H1 (cell line): ENCODE data around the gene DOCK3. TPM values are rescaled to one million over a fixed set of nuclear protein-coding genes. Genes with fewer than 3 reads are reported as not detected.

Experiments
- CTCF ChIA-PET: fragments of 300-600 bp; sonication (Branson Sonifier 250); formaldehyde crosslinking; loops from one replicate; lab custom pipeline; 2021; ENCODE audit not compliant: partially characterized antibody; lab: Charles Lee
- POLR2A ChIA-PET: fragments of 300-600 bp; sonication (Branson Sonifier 250); formaldehyde crosslinking; loops from one replicate; lab custom pipeline; 2021; ENCODE audit warnings: inconsistent platforms; ENCODE audit not compliant: partially characterized antibody; lab: Charles Lee
- DNase-seq, 2 experiments: peaks; one replicate each; pipeline versions ENCODE4 v3.0.0 to v3.0.0-alpha.2; 2010 to 2022; ENCODE audit warnings: low spot score in 2 of 2, low read depth in 1 of 2, mixed read lengths in 1 of 2
- FAIRE-seq: peaks from 2 replicates; lab custom pipeline; 2011; peaks lifted over from hg19 to GRCh38; lab: Jason Lieb, UNC
- H2AFZ ChIP-seq: 2 replicates; pipeline ENCODE4 v1.8.1; 2012; ENCODE audit warnings: low read length, inconsistent platforms
- H2AK5ac ChIP-seq: 2 replicates; pipeline ENCODE4 v1.6.1; 2013; ENCODE audit warnings: low read depth, low read length
- H2BK120ac ChIP-seq: replicated peaks from 2 replicates; pipeline ENCODE3; 2013; ENCODE audit warnings: low read depth, low read length, inconsistent platforms
- H2BK12ac ChIP-seq: 2 replicates; pipeline ENCODE4 v1.6.1; 2013; ENCODE audit warnings: low read depth, low read length
- H2BK15ac ChIP-seq: 2 replicates; pipeline ENCODE4 v1.6.1; 2013; ENCODE audit warnings: low read length
- H2BK20ac ChIP-seq: 2 replicates; pipeline ENCODE4 v1.6.1; 2013; ENCODE audit warnings: low read length
- H2BK5ac ChIP-seq: 2 replicates; pipeline ENCODE4 v1.6.1; 2013; ENCODE audit warnings: low read depth, low read length
- H3K14ac ChIP-seq: 2 replicates; pipeline ENCODE4 v1.6.1; 2013; ENCODE audit warnings: inconsistent platforms; ENCODE audit not compliant: insufficient read length
- H3K18ac ChIP-seq: 2 replicates; pipeline ENCODE4 v1.6.1; 2013; ENCODE audit warnings: low read length; ENCODE audit errors: extremely low read depth
- H3K23ac ChIP-seq: 2 replicates; pipeline ENCODE4 v1.6.1; 2013; ENCODE audit warnings: inconsistent platforms; ENCODE audit not compliant: insufficient read length
- H3K23me2 ChIP-seq: 2 replicates; pipeline ENCODE4 v1.6.1; 2013; ENCODE audit warnings: low read depth, low read length
- H3K27ac ChIP-seq: 2 replicates; pipeline ENCODE4 v1.6.1; 2011; ENCODE audit warnings: low read depth, low read length, inconsistent platforms
- H3K27me3 ChIP-seq, 4 experiments: replicated peaks in 1 of 4; 1 replicate in 1 of 4; 2 replicates in 3 of 4; pipeline versions ENCODE4 v1.6.1 to v1.8.1; 2011 to 2013; ENCODE audit warnings: low read length in 3 of 4, mild to moderate bottlenecking in 3 of 4, inconsistent platforms in 2 of 4, mixed read lengths in 2 of 4, moderate library complexity in 1 of 4; ENCODE audit not compliant: control insufficient read depth in 3 of 4, insufficient read depth in 3 of 4; ENCODE audit errors: extremely low read depth in 1 of 4
- H3K36me3 ChIP-seq, 4 experiments: 2 replicates each; pipeline versions ENCODE4 v1.6.1 to v1.8.1; 2011 to 2013; ENCODE audit warnings: mild to moderate bottlenecking in 4 of 4, low read length in 3 of 4, moderate library complexity in 2 of 4, control low read depth in 1 of 4, inconsistent platforms in 1 of 4; ENCODE audit not compliant: insufficient read depth in 4 of 4, control insufficient read depth in 2 of 4
- H3K4ac ChIP-seq: replicated peaks from 2 replicates; pipeline ENCODE3; 2013; ENCODE audit warnings: low read length, low read depth, mixed read lengths, inconsistent platforms; ENCODE audit not compliant: insufficient read length
- H3K4me1 ChIP-seq, 4 experiments: replicated peaks in 1 of 4; 1 replicate in 1 of 4; 2 replicates in 3 of 4; pipeline versions ENCODE4 v1.6.1 to v1.8.1; 2011 to 2013; ENCODE audit warnings: low read length in 3 of 4, inconsistent platforms in 2 of 4, mixed read lengths in 1 of 4; ENCODE audit not compliant: insufficient read depth in 4 of 4, control insufficient read depth in 3 of 4
- H3K4me2 ChIP-seq, 2 experiments: 2 replicates each; pipeline versions ENCODE4 v1.6.1 to v1.8.1; 2011 to 2013; ENCODE audit warnings: low read depth in 2 of 2, low read length in 2 of 2, control low read depth in 1 of 2, inconsistent platforms in 1 of 2, mild to moderate bottlenecking in 1 of 2; ENCODE audit not compliant: insufficient read depth in 1 of 2
- H3K4me3 ChIP-seq, 4 experiments: fragments of 200-600, 300-600 bp in 1 of 4; sonication (generic), shearing (Covaris generic), sonication (Bioruptor Twin) in 1 of 4; 2 replicates each; pipeline versions ENCODE4 v1.5.1 to v1.8.1; 2011 to 2016; ENCODE audit warnings: low read length in 4 of 4, low read depth in 3 of 4, control low read depth in 2 of 4, inconsistent platforms in 2 of 4, mild to moderate bottlenecking in 2 of 4, mixed read lengths in 1 of 4, moderate library complexity in 1 of 4; ENCODE audit not compliant: insufficient read depth in 2 of 4; ENCODE audit errors: extremely low read depth in 1 of 4
- H3K56ac ChIP-seq: replicated peaks from 2 replicates; pipeline ENCODE3; 2013; ENCODE audit warnings: low read depth, mild to moderate bottlenecking, mixed read lengths, low read length, inconsistent platforms; ENCODE audit not compliant: insufficient read length
- H3K79me1 ChIP-seq: 2 replicates; pipeline ENCODE4 v1.6.1; 2013; ENCODE audit warnings: low read depth, low read length, control low read depth
- H3K79me2 ChIP-seq, 2 experiments: 2 replicates each; pipeline versions ENCODE4 v1.6.1 to v1.8.1; 2012 to 2013; ENCODE audit warnings: low read length in 2 of 2, mild to moderate bottlenecking in 2 of 2, inconsistent platforms in 1 of 2; ENCODE audit not compliant: insufficient read depth in 2 of 2, control insufficient read depth in 1 of 2
- H3K9ac ChIP-seq, 4 experiments: replicated peaks in 1 of 4; 1 replicate in 1 of 4; 2 replicates in 3 of 4; pipeline versions ENCODE4 v1.6.1 to v1.8.1; 2011 to 2013; ENCODE audit warnings: low read depth in 3 of 4, low read length in 3 of 4, control low read depth in 2 of 4, mild to moderate bottlenecking in 2 of 4, moderate library complexity in 2 of 4, inconsistent platforms in 1 of 4; ENCODE audit errors: extremely low read depth in 1 of 4
- H3K9me3 ChIP-seq, 2 experiments: 2 replicates each; pipeline versions ENCODE4 v1.6.1 to v1.8.1; 2012 to 2013; ENCODE audit warnings: mild to moderate bottlenecking in 2 of 2, moderate library complexity in 2 of 2, control low read depth in 1 of 2, inconsistent platforms in 1 of 2, low read depth in 1 of 2, low read length in 1 of 2, mixed read lengths in 1 of 2; ENCODE audit not compliant: insufficient read depth in 2 of 2
- H4K20me1 ChIP-seq, 2 experiments: replicated peaks in 1 of 2; 2 replicates each; pipeline versions ENCODE3 to v1.8.1; 2011 to 2013; ENCODE audit warnings: inconsistent platforms in 2 of 2, low read length in 2 of 2, mild to moderate bottlenecking in 1 of 2; ENCODE audit not compliant: insufficient read depth in 2 of 2, control insufficient read depth in 1 of 2
- H4K5ac ChIP-seq: 2 replicates; pipeline ENCODE4 v1.6.1; 2013; ENCODE audit warnings: low read length, low read depth, mixed read lengths, inconsistent platforms; ENCODE audit not compliant: insufficient read length
- H4K8ac ChIP-seq: 2 replicates; pipeline ENCODE4 v1.8.0; 2013; ENCODE audit warnings: mild to moderate bottlenecking, moderate library complexity, low read length, inconsistent platforms; ENCODE audit not compliant: insufficient read depth; ENCODE audit errors: extremely low read depth
- H4K91ac ChIP-seq: replicated peaks from 2 replicates; pipeline ENCODE3; 2013; ENCODE audit warnings: low read length, mixed read lengths, inconsistent platforms; ENCODE audit not compliant: insufficient read length
- CTCF ChIP-seq, 3 experiments: IDR thresholded peaks; 1 replicate in 2 of 3; 2 replicates in 1 of 3; pipeline versions ENCODE4 v1.5.1 to v1.6.1; 2011; ENCODE audit warnings: low read length in 3 of 3, mild to moderate bottlenecking in 3 of 3, inconsistent platforms in 2 of 3, low read depth in 1 of 3, moderate library complexity in 1 of 3; ENCODE audit not compliant: insufficient read depth in 1 of 3; ENCODE audit errors: control extremely low read depth in 1 of 3
- FOSL1 ChIP-seq: IDR thresholded peaks from 2 replicates; pipeline ENCODE4 v1.6.1; 2011; ENCODE audit warnings: mild to moderate bottlenecking, low read depth, low read length, moderate library complexity; ENCODE audit not compliant: insufficient read depth
- HDAC2 ChIP-seq, 2 experiments: fragments of 300-600 bp in 1 of 2; sonication (generic) in 1 of 2; IDR thresholded peaks; 2 replicates each; pipeline ENCODE4 v1.6.1; 2011 to 2012; ENCODE audit warnings: low read depth in 2 of 2, low read length in 2 of 2, mild to moderate bottlenecking in 2 of 2, moderate library complexity in 2 of 2, borderline replicate concordance in 1 of 2, inconsistent platforms in 1 of 2
- JUND ChIP-seq: IDR thresholded peaks from 2 replicates; pipeline ENCODE4 v1.6.1; 2011; ENCODE audit warnings: mild to moderate bottlenecking, improper control_type of control experiment, low read length
- MAFK ChIP-seq: IDR thresholded peaks from 2 replicates; pipeline ENCODE4 v1.6.1; 2012; ENCODE audit warnings: low read depth, mild to moderate bottlenecking, improper control_type of control experiment, low read length
- PHF8 ChIP-seq: fragments of 200-600 bp; sonication (generic); conservative IDR thresholded peaks from 2 replicates; pipeline ENCODE4 v1.7.1; 2012; ENCODE audit warnings: low read depth, mild to moderate bottlenecking, inconsistent platforms, low read length, moderate library complexity
- RAD21 ChIP-seq, 2 experiments: IDR thresholded peaks in 1 of 2; conservative IDR thresholded peaks in 1 of 2; 2 replicates each; pipeline ENCODE4 v1.6.1; 2011; ENCODE audit warnings: low read depth in 2 of 2, low read length in 2 of 2, improper control_type of control experiment in 1 of 2, inconsistent platforms in 1 of 2, mild to moderate bottlenecking in 1 of 2, moderate library complexity in 1 of 2
- RBBP5 ChIP-seq: IDR thresholded peaks from 2 replicates; pipeline ENCODE4 v1.7.1; 2012; ENCODE audit warnings: low read depth, mild to moderate bottlenecking, inconsistent platforms, low read length, moderate library complexity, borderline replicate concordance
- WGBS, 2 experiments: shearing (Covaris generic) in 1 of 2; methylation state at CpG; one replicate each; pipeline versions ENCODE4 v1.1.6 to v1.1.7; 2013 to 2015; ENCODE audit warnings: low lambda C conversion rate in 2 of 2, mixed read lengths in 2 of 2, inconsistent platforms in 1 of 2, low coverage in 1 of 2, missing lambda C conversion rate in 1 of 2; ENCODE audit not compliant: insufficient replicate concordance in 2 of 2, insufficient coverage in 1 of 2, insufficient read length in 1 of 2; ENCODE audit errors: extremely low coverage in 1 of 2, missing lambda C conversion rate in 1 of 2; 5-methylcytosine and 5-hydroxymethylcytosine counted together
- polyA plus RNA-seq, 7 experiments: library from polyadenylated mRNA; depleted of rRNA in 3 of 7; stranded (reverse) in 5 of 7; unstranded in 2 of 7; fragments of >200 nt in 5 of 7; fragments of 200-250 nt in 2 of 7; gene quantifications; 1 replicate in 5 of 7; 2 replicates in 1 of 7; 4 replicates in 1 of 7; pipeline versions ENCODE4 v1.2.1 to v1.2.3, GENCODE V29; 2011 to 2013; ENCODE audit warnings: missing spikeins in 2 of 7, mixed read lengths in 2 of 7
- total RNA-seq: library from RNA; stranded (reverse); fragmentation: NEBNext Ultra II Directional; extraction: Animal tissue kit (Norgen Biotek cat#: 25700); gene quantifications from 2 replicates; pipeline ENCODE4 v1.2.1, GENCODE V29; 2021

The DOCK3 gene
- total and polyA plus RNA-seq, 2 of the 8 experiments (the other 6 are each of a cell fraction or from before 2014, with no cell fraction given) = 2.7 to 5.0 TPM

DNA sequence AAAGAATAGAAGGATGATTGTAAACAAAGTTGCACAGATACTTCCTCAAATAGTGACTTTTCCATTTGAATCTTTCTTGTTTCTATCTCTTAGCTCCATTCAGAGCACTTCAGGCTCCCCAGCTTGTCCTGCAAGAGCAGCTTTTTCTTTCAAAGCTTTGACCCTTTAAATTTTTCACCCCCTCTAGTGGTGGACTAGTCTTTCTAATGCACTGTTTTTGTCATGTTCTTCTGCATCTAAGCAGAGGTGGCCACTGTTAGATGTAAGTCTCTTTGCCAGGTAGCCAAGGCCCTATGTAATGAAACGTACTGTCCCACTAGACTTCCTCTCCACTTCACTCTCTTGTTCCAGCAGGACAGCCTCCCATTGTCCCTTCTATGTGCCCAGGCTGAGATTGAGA, 636.3 kb downstream of the DOCK3 start:
- peak; percentile 60 for FAIRE-seq
- Histone ChIP-seq H3K9ac (no peak overlapping the region), H3K79me2 (no peaks in the 10 kb centered on the region), H3K4me3 (no peak overlapping the region), H3K9me3 (no peaks in the 10 kb centered on the region), H3K14ac (no peak overlapping the region), H3K4ac (no peak overlapping the region), H3K4me2 (no peak overlapping the region), H2AK5ac (no peak overlapping the region), H2BK120ac (no peak overlapping the region), H4K8ac (no peak overlapping the region), H4K91ac (no peak overlapping the region), H3K23ac (no peak overlapping the region), H2AFZ (no peak overlapping the region), H2BK20ac (no peak overlapping the region), H3K27ac (no peak overlapping the region), H3K36me3 (peaks cover 0 to 3% (median 2%) of the 10 kb centered on the region in 4 experiments; a peak in 5 of 8 replicates), H3K56ac (no peak overlapping the region), H2BK12ac (no peak overlapping the region), H4K20me1 (no peaks in the 10 kb centered on the region), H2BK15ac (no peak overlapping the region), H4K5ac (no peak overlapping the region), H3K27me3 (peaks cover 0 to 1% (median 0%) of the 10 kb centered on the region in 4 experiments; a peak in 1 of 7 replicates), H3K23me2 (no peaks in the 10 kb centered on the region), H3K4me1 (no peaks in the 10 kb centered on the region), H2BK5ac (no peak overlapping the region), H3K18ac (no peak overlapping the region), H3K79me1 (no peaks in the 10 kb centered on the region)
- 85% methylated on average over 1 of the region's 1 CpG; no CpG with 5 or more reads in 1 of the 2 experiments for WGBS, 2 experiments
- TF ChIP-seq FOSL1 (no peak), JUND (no peak), PHF8 (no peak), MAFK (no peak), HDAC2 (IDR thresholded peaks at IDR 0.05; ENCODE audit: borderline replicate concordance in 1 of 2, low read depth in 2 of 2, low read length in 2 of 2) (no peak), RAD21 (IDR thresholded peaks at IDR 0.05 in 1 of 2, conservative IDR thresholded peaks at IDR 0.05 in 1 of 2; ENCODE audit: low read depth in 2 of 2, low read length in 2 of 2) (peak; percentile 30 to 43; a peak in 3 of 4 replicates), CTCF (IDR thresholded peaks at IDR 0.05; ENCODE audit: control extremely low read depth in 1 of 3, insufficient read depth in 1 of 3, low read depth in 1 of 3, low read length in 3 of 3) (peak in 2 of 3 experiments; percentile 23 to 35; a peak in 2 of 4 replicates), RBBP5 (no peak)
- CTCF ChIA-PET = interaction anchor here (0.6 to 2.8 kb wide), 24 partner anchors 8 to 615 kb away, joined by 3 to 17 read pairs (median 4); no protein-coding TSS in a partner anchor
- DNase-seq = no peak
- POLR2A ChIA-PET = interaction anchor here (0.6 kb wide), 1 partner anchor 592 kb away, joined by 3 read pairs; no protein-coding TSS in a partner anchor
